Gastroesophageal sphincter (tissue), 3 donors: ENCODE data around the gene PFKM.

Experiments
- CTCF ChIP-seq, 4 experiments: fragments of 200-600 bp in 2 of 4; fragments of 450-650 bp in 2 of 4; sonication (generic) in 1 of 4; IDR thresholded peaks; one replicate each; pipeline ENCODE4 v1.5.1; 2017 to 2019; ENCODE audit warnings: antibody characterized with exemption in 4 of 4, mild to moderate bottlenecking in 2 of 4, moderate library complexity in 2 of 4
- EP300 ChIP-seq: sonication (generic); formaldehyde crosslinking; IDR thresholded peaks from one replicate; pipeline ENCODE4 v1.6.1; 2017; ENCODE audit warnings: antibody characterized with exemption, mild to moderate bottlenecking
- POLR2A ChIP-seq, 2 donors: fragments of 450-650 bp; IDR thresholded peaks; one replicate each; pipeline ENCODE4 v1.6.1; 2017; ENCODE audit warnings: antibody characterized with exemption in 2 of 2, mild to moderate bottlenecking in 2 of 2, moderate library complexity in 1 of 2

GRCh38 chr12:48184549-48184922, 65.4 kb downstream of the PFKM start:
- TF ChIP-seq CTCF (IDR thresholded peaks at IDR 0.05) (no peak), POLR2A (IDR thresholded peaks at IDR 0.05) (no peak), EP300 (no peak)
